Measurements from ENCODE around the gene MCF2L.

MCF2L gene

GRCh38 chr13:112959701-112960542 is 9.1 kb upstream of the MCF2L start:
- WGBS = 92% methylated on average over 30 of the region's 30 CpGs

GRCh38 chr13:112960706-112961105 is 8.3 kb upstream of the MCF2L start:
- H2BK12ac ChIP-seq (ENCODE audit: low read length in 2 of 2) = no peak overlapping the region
- no peak overlapping the region for H4K8ac ChIP-seq (ENCODE audit: low read length)
- no peaks in the 10 kb centered on the region for H3K36me3 ChIP-seq (ENCODE audit: control insufficient read depth in 1 of 2, insufficient read depth in 2 of 2, low read depth in 1 of 2, low read length in 2 of 2)
- no peaks in the 10 kb centered on the region for H3K79me1 ChIP-seq (replicated peaks; ENCODE audit: low read length, poor library complexity, severe bottlenecking)
- H2AFZ ChIP-seq (ENCODE audit: low read depth, low read length) = no peak overlapping the region
- no peak overlapping the region for H3K9ac ChIP-seq (ENCODE audit: low read length)
- 81% methylated on average over 7 of the region's 7 CpGs for WGBS
- H3K27me3 ChIP-seq (ENCODE audit: control insufficient read depth in 1 of 2, insufficient read depth in 1 of 2, low read length in 2 of 2) = peaks cover 55 to 83% of the 10 kb centered on the region in 2 experiments
- H2BK15ac ChIP-seq (ENCODE audit: low read depth, poor library complexity, severe bottlenecking) = no peak overlapping the region
- H3K23ac ChIP-seq (ENCODE audit: low read length in 2 of 2) = no peak overlapping the region
- no peak overlapping the region for H2AK5ac ChIP-seq (ENCODE audit: low read length, severe bottlenecking)
- H3K9me3 ChIP-seq (ENCODE audit: control insufficient read depth, low read length) = no peaks in the 10 kb centered on the region
- H3K27ac ChIP-seq (ENCODE audit: low read length, poor library complexity, severe bottlenecking) = no peak overlapping the region
- DNase-seq = no peak
- no peak overlapping the region for H3K4me3 ChIP-seq (ENCODE audit: insufficient read depth in 1 of 2, low read depth in 1 of 2, low read length in 2 of 2)
- no peak overlapping the region for H3K14ac ChIP-seq (ENCODE audit: low read length in 2 of 2)
- no peak overlapping the region for H3K18ac ChIP-seq (ENCODE audit: low read depth in 1 of 2, low read length in 2 of 2)
- H3K4me1 ChIP-seq (ENCODE audit: control insufficient read depth, insufficient read depth, low read depth, low read length) = peaks cover 11% of the 10 kb centered on the region
- no peak overlapping the region for H2BK5ac ChIP-seq (ENCODE audit: low read depth, low read length, poor library complexity, severe bottlenecking)
- no peak overlapping the region for H3K4ac ChIP-seq (ENCODE audit: low read depth in 1 of 2, low read length in 2 of 2)
- H3K4me2 ChIP-seq (ENCODE audit: low read length, poor library complexity, severe bottlenecking) = no peak overlapping the region
- no peak overlapping the region for H4K91ac ChIP-seq (ENCODE audit: low read length)
- H2BK120ac ChIP-seq (ENCODE audit: low read depth, low read length) = no peak overlapping the region

More at GRCh38 chr13:112959701-112960542, 9.1 kb upstream of the MCF2L start:
- no peak overlapping the region for H2AK5ac ChIP-seq (ENCODE audit: low read length, severe bottlenecking)
- no peak overlapping the region for H3K18ac ChIP-seq (ENCODE audit: low read depth in 1 of 2, low read length in 2 of 2)
- DNase-seq = no peak
- peaks cover 11% of the 10 kb centered on the region for H3K4me1 ChIP-seq (ENCODE audit: control insufficient read depth, insufficient read depth, low read depth, low read length)
- H3K4me2 ChIP-seq (ENCODE audit: low read length, poor library complexity, severe bottlenecking) = no peak overlapping the region
- no peaks in the 10 kb centered on the region for H3K79me1 ChIP-seq (replicated peaks; ENCODE audit: low read length, poor library complexity, severe bottlenecking)
- no peak overlapping the region for H2BK120ac ChIP-seq (ENCODE audit: low read depth, low read length)
- H3K23ac ChIP-seq (ENCODE audit: low read length in 2 of 2) = no peak overlapping the region
- H2BK12ac ChIP-seq (ENCODE audit: low read length in 2 of 2) = no peak overlapping the region
- H3K27me3 ChIP-seq (ENCODE audit: control insufficient read depth in 1 of 2, insufficient read depth in 1 of 2, low read length in 2 of 2) = peaks cover 55 to 83% of the 10 kb centered on the region in 2 experiments
- H3K14ac ChIP-seq (ENCODE audit: low read length in 2 of 2) = peak overlapping the region in 1 of 2 experiments; percentile 26
- H4K91ac ChIP-seq (ENCODE audit: low read length) = peak overlapping the region; percentile 31
- no peak overlapping the region for H3K4ac ChIP-seq (ENCODE audit: low read depth in 1 of 2, low read length in 2 of 2)
- no peak overlapping the region for H3K4me3 ChIP-seq (ENCODE audit: insufficient read depth in 1 of 2, low read depth in 1 of 2, low read length in 2 of 2)
- H2BK15ac ChIP-seq (ENCODE audit: low read depth, poor library complexity, severe bottlenecking) = no peak overlapping the region
- no peak overlapping the region for H4K8ac ChIP-seq (ENCODE audit: low read length)
- no peaks in the 10 kb centered on the region for H3K9me3 ChIP-seq (ENCODE audit: control insufficient read depth, low read length)
- no peak overlapping the region for H2AFZ ChIP-seq (ENCODE audit: low read depth, low read length)
- H2BK5ac ChIP-seq (ENCODE audit: low read depth, low read length, poor library complexity, severe bottlenecking) = no peak overlapping the region
- H3K27ac ChIP-seq (ENCODE audit: low read length, poor library complexity, severe bottlenecking) = no peak overlapping the region
- no peaks in the 10 kb centered on the region for H3K36me3 ChIP-seq (ENCODE audit: control insufficient read depth in 1 of 2, insufficient read depth in 2 of 2, low read depth in 1 of 2, low read length in 2 of 2)
- H3K9ac ChIP-seq (ENCODE audit: low read length) = no peak overlapping the region

- Histone ChIP-seq H2BK12ac (ENCODE audit: low read length in 2 of 2) (no peak overlapping the region), H2BK15ac (ENCODE audit: low read depth, poor library complexity, severe bottlenecking) (no peak overlapping the region), H3K36me3 (ENCODE audit: control insufficient read depth in 1 of 2, insufficient read depth in 2 of 2, low read depth in 1 of 2, low read length in 2 of 2) (no peaks in the 10 kb centered on the region), H3K9ac (ENCODE audit: low read length) (no peak overlapping the region), H2BK120ac (ENCODE audit: low read depth, low read length) (no peak overlapping the region), H3K9me3 (ENCODE audit: control insufficient read depth, low read length) (no peaks in the 10 kb centered on the region), H3K23ac (ENCODE audit: low read length in 2 of 2) (no peak overlapping the region), H3K79me1 (replicated peaks; ENCODE audit: low read length, poor library complexity, severe bottlenecking) (no peaks in the 10 kb centered on the region), H2AK5ac (ENCODE audit: low read length, severe bottlenecking) (no peak overlapping the region), H4K91ac (ENCODE audit: low read length) (no peak overlapping the region), H2BK5ac (ENCODE audit: low read depth, low read length, poor library complexity, severe bottlenecking) (no peak overlapping the region), H3K27ac (ENCODE audit: low read length, poor library complexity, severe bottlenecking) (no peak overlapping the region), H3K4me3 (ENCODE audit: insufficient read depth in 1 of 2, low read depth in 1 of 2, low read length in 2 of 2) (no peak overlapping the region), H3K14ac (ENCODE audit: low read length in 2 of 2) (peak overlapping the region in 1 of 2 experiments; percentile 24), H3K27me3 (ENCODE audit: control insufficient read depth in 1 of 2, insufficient read depth in 1 of 2, low read length in 2 of 2) (peaks cover 58 to 84% of the 10 kb centered on the region in 2 experiments), H2AFZ (ENCODE audit: low read depth, low read length) (no peak overlapping the region), H3K4ac (ENCODE audit: low read depth in 1 of 2, low read length in 2 of 2) (no peak overlapping the region), H3K4me1 (ENCODE audit: control insufficient read depth, insufficient read depth, low read depth, low read length) (peaks cover 9% of the 10 kb centered on the region), H4K8ac (ENCODE audit: low read length) (no peak overlapping the region), H3K18ac (ENCODE audit: low read depth in 1 of 2, low read length in 2 of 2) (no peak overlapping the region), H3K4me2 (ENCODE audit: low read length, poor library complexity, severe bottlenecking) (no peak overlapping the region)
- no peak for DNase-seq
- 81% methylated on average over 20 of the region's 21 CpGs for WGBS
These were observed 7.3 kb upstream of the MCF2L start for GRCh38 chr13:112961457-112962369.

- H2BK15ac ChIP-seq (ENCODE audit: low read depth, poor library complexity, severe bottlenecking) = no peak overlapping the region
- no peaks in the 10 kb centered on the region for H3K9me3 ChIP-seq (ENCODE audit: control insufficient read depth, low read length)
- no peak overlapping the region for H2AFZ ChIP-seq (ENCODE audit: low read depth, low read length)
- H2BK5ac ChIP-seq (ENCODE audit: low read depth, low read length, poor library complexity, severe bottlenecking) = no peak overlapping the region
- no peaks in the 10 kb centered on the region for H3K79me1 ChIP-seq (replicated peaks; ENCODE audit: low read length, poor library complexity, severe bottlenecking)
- WGBS = 79% methylated on average over 9 of the region's 9 CpGs
- H3K4ac ChIP-seq (ENCODE audit: low read depth in 1 of 2, low read length in 2 of 2) = no peak overlapping the region
- no peaks in the 10 kb centered on the region for H3K36me3 ChIP-seq (ENCODE audit: control insufficient read depth in 1 of 2, insufficient read depth in 2 of 2, low read depth in 1 of 2, low read length in 2 of 2)
- H4K91ac ChIP-seq (ENCODE audit: low read length) = no peak overlapping the region
- H3K4me3 ChIP-seq (ENCODE audit: insufficient read depth in 1 of 2, low read depth in 1 of 2, low read length in 2 of 2) = no peak overlapping the region
- no peak overlapping the region for H4K8ac ChIP-seq (ENCODE audit: low read length)
- no peak overlapping the region for H3K4me2 ChIP-seq (ENCODE audit: low read length, poor library complexity, severe bottlenecking)
- no peak overlapping the region for H3K23ac ChIP-seq (ENCODE audit: low read length in 2 of 2)
- H3K14ac ChIP-seq (ENCODE audit: low read length in 2 of 2) = peak overlapping the region in 1 of 2 experiments; percentile 24
- H3K9ac ChIP-seq (ENCODE audit: low read length) = no peak overlapping the region
- H3K4me1 ChIP-seq (ENCODE audit: control insufficient read depth, insufficient read depth, low read depth, low read length) = peaks cover 5% of the 10 kb centered on the region
- H2BK120ac ChIP-seq (ENCODE audit: low read depth, low read length) = no peak overlapping the region
- DNase-seq = no peak
- no peak overlapping the region for H3K18ac ChIP-seq (ENCODE audit: low read depth in 1 of 2, low read length in 2 of 2)
- H3K27me3 ChIP-seq (ENCODE audit: control insufficient read depth in 1 of 2, insufficient read depth in 1 of 2, low read length in 2 of 2) = peaks cover 57 to 82% of the 10 kb centered on the region in 2 experiments
- no peak overlapping the region for H2AK5ac ChIP-seq (ENCODE audit: low read length, severe bottlenecking)
- H3K27ac ChIP-seq (ENCODE audit: low read length, poor library complexity, severe bottlenecking) = no peak overlapping the region
- H2BK12ac ChIP-seq (ENCODE audit: low read length in 2 of 2) = no peak overlapping the region
These were observed 6.6 kb upstream of the MCF2L start for GRCh38 chr13:112962396-112962795.

All from mesenchymal stem cell (in vitro differentiated cells and primary cell).